Liver (tissue), 3 donors: ENCODE data around the gene HOXC10.

Source experiments
- CTCF ChIP-seq: fragments of 150-350 bp; IDR thresholded peaks from 2 replicates; pipeline ENCODE4 v1.5.1; 2017; ENCODE audit warnings: improper control_type of control experiment, low read depth, low read length; ENCODE audit not compliant: missing input control
- EGR1 ChIP-seq, 2 donors: IDR thresholded peaks; 2 replicates each; pipeline ENCODE4 v1.6.1; 2016 to 2018; ENCODE audit warnings: antibody characterized with exemption in 2 of 2, low read depth in 2 of 2
- donor health status: healthy.
- donor health status: healthy.

DNA sequence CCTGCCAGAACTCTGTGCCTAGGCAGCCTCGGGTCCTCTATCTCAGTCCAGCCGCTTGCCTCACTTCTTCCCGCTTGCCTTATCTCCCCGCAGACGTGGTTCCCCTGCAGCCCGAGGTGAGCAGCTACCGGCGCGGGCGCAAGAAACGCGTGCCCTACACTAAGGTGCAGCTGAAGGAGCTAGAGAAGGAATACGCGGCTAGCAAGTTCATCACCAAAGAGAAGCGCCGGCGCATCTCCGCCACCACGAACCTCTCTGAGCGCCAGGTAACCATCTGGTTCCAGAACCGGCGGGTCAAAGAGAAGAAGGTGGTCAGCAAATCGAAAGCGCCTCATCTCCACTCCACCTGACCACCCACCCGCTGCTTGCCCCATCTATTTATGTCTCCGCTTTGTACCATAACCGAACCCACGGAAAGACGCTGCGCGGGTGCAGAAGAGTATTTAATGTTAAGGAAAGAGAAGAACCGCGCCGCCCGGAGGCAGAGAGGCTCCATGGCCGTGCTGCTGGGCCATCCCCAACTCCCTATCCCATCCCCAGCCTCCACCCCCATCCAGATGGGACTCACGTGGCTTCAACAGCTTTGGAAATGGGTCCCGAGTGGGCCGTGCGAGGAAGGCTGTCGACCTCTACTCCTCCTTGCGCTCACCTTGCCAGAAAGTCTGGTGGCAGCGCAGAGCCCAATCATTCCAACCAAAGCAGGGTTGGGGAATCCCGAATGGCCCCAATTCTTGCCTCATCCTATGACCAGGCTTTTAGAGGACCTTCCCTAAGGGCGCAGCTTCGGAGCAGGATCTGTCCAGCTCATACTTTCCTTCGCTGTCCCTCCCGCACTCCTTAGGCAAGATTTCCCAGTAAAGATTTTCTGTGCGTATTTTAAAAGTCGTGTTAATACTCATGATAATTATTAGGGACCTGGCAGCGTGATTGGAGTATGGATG lies 39.8 kb upstream of the HOXC10 start:
- no peak for TF ChIP-seq CTCF
- no peak for TF ChIP-seq EGR1 (IDR thresholded peaks at IDR 0.05; ENCODE audit: low read depth in 2 of 2)
